ENCODE measurements around the gene PPP3R1.

DNA sequence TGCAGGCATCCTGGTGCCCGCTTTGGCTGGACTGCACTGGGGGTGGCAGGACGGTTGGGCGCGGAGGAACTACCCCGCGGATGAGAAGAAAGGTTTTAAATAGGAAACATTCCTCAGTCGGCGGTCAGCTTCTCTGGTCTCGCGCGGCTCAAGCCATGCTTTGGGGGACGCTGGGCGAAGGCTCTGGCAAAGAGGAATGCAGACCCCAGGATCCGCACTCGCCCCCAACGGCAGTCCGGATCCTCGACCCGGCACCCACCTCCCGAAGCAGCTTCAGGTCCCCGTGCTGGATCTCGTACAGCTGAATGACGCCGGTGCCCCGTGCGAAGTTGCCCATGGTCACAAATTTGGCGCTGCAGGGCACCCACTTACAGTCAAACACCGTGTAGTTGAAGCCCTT, 95.3 kb downstream of the PPP3R1 start:
- TF ChIP-seq, protein P1, sequence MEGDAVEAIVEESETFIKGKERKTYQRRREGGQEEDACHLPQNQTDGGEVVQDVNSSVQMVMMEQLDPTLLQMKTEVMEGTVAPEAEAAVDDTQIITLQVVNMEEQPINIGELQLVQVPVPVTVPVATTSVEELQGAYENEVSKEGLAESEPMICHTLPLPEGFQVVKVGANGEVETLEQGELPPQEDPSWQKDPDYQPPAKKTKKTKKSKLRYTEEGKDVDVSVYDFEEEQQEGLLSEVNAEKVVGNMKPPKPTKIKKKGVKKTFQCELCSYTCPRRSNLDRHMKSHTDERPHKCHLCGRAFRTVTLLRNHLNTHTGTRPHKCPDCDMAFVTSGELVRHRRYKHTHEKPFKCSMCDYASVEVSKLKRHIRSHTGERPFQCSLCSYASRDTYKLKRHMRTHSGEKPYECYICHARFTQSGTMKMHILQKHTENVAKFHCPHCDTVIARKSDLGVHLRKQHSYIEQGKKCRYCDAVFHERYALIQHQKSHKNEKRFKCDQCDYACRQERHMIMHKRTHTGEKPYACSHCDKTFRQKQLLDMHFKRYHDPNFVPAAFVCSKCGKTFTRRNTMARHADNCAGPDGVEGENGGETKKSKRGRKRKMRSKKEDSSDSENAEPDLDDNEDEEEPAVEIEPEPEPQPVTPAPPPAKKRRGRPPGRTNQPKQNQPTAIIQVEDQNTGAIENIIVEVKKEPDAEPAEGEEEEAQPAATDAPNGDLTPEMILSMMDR (conservative IDR thresholded peaks at IDR 0.05; ENCODE audit: low read length): no peak
- no peak for TF ChIP-seq EZH2phosphoT487 (IDR thresholded peaks at IDR 0.05; ENCODE audit: borderline replicate concordance, low read depth, low read length)
